ENCODE data around the gene RNLS.

RNLS gene

DNA sequence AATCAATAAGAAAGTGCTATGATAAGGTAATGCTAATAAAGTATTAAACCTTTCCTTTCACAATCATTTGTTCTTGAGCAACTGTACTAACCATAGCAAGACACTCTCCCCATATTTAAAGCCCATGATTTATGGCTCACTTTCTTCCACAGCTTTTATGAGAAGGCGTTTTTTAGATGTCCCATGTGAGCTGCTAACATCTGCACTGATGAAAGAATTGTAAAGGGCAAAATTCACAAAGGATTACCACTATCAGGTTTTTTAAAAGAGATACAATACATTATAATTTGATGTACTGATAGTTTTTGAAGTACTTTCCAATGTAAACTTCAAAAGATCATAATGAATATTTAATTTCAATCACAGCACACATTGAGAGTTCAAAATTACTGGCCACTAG is 75.7 kb downstream of the RNLS start:
- TF ChIP-seq CTCF (IDR thresholded peaks at IDR 0.05; ENCODE audit: low read depth, low read length), result no peak

GRCh38 chr10:88505680-88506215 is 77.4 kb downstream of the RNLS start:
- H3K4me3 ChIP-seq (ENCODE audit: low read depth, low read length), result no peak overlapping the region
- TF ChIP-seq CTCF (IDR thresholded peaks at IDR 0.05; ENCODE audit: low read depth, low read length), result no peak

More for the DNA sequence above, 75.7 kb downstream of the RNLS start:
- H3K4me3 ChIP-seq (ENCODE audit: low read depth, low read length), result no peak overlapping the region

DNA sequence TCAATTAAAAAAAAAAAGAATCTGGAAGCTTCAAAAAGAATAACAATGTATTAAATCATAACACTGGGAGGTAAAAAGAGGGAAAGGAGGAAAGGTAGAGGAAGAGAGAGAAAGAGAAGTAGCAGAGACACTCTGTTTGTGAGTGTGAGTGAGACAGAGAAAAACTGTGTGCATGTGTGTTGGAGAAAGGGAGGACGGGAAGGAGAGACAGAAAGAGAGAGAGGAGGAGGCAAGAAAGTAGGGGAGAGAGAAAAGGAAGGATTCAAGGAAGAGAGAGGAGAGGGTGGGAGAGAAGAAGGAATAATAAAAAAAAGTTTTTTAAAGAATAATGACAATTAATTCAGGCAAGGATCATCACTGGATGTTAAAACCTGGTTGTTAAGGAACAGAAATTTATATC is 77.9 kb downstream of the RNLS start:
- H3K4me3 ChIP-seq (ENCODE audit: low read depth, low read length), result no peak overlapping the region
- TF ChIP-seq CTCF (IDR thresholded peaks at IDR 0.05; ENCODE audit: low read depth, low read length), result no peak

GRCh38 chr10:88500656-88501055 is 82.5 kb downstream of the RNLS start:
- no peak for TF ChIP-seq CTCF (IDR thresholded peaks at IDR 0.05; ENCODE audit: low read depth, low read length)
- no peak overlapping the region for H3K4me3 ChIP-seq (ENCODE audit: low read depth, low read length)

- TF ChIP-seq CTCF (IDR thresholded peaks at IDR 0.05; ENCODE audit: low read depth, low read length), result no peak
- no peak overlapping the region for H3K4me3 ChIP-seq (ENCODE audit: low read depth, low read length)
These were observed 83.3 kb downstream of the RNLS start for GRCh38 chr10:88499569-88500470.

GRCh38 chr10:88497913-88498312 is 85.2 kb downstream of the RNLS start:
- no peak overlapping the region for H3K4me3 ChIP-seq (ENCODE audit: low read depth, low read length)
- TF ChIP-seq CTCF (IDR thresholded peaks at IDR 0.05; ENCODE audit: low read depth, low read length), result no peak

DNA sequence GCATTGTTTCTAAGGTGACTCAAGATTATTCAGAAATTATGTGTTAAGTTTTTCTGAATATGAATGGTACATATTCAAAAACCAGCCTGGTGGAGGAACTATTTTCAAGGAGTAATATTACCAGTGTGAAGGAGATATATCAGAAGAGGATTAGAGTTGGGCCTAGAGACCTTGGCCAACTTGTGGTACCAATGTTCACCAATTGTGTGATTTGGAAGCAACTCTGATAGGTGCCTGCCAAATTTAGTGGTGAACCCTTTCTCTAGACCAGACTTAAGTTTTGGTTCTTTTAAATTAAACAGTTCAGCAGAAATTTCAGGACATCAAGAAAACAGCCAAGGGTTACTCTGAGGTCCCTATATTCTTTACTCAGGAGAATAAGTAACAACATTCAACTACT is 88.6 kb downstream of the RNLS start:
- TF ChIP-seq CTCF (IDR thresholded peaks at IDR 0.05; ENCODE audit: low read depth, low read length), result no peak
- no peak overlapping the region for H3K4me3 ChIP-seq (ENCODE audit: low read depth, low read length)

All from WI38 (cell line).